Measurements from ENCODE around the gene KYNU. TPM values are rescaled to one million over a fixed set of nuclear protein-coding genes. Genes with fewer than 3 reads are reported as not detected.

Gene KYNU
- total RNA-seq, 1 experiment from 2014 or later: 0.37 TPM

- H2BK12ac ChIP-seq (ENCODE audit: insufficient read length, low read depth, low read length): no peak overlapping the region
- Mint-ChIP-seq H3K9me3 (no peaks in the 10 kb centered on the region; a peak in 1 of 5 replicates), H3K36me3 (ENCODE audit: insufficient read depth in 1 of 3, low read depth in 3 of 3) (peaks cover 0 to under 1% (median 0%) of the 10 kb centered on the region in 3 experiments; a peak in 2 of 7 replicates), H3K4me1 (peaks cover 6 to 8% of the 10 kb centered on the region in 2 experiments), H3K27me3 (ENCODE audit: low read depth) (no peaks in the 10 kb centered on the region), H3K27ac (no peak overlapping the region), H3K4me3 (no peak overlapping the region)
- no peak overlapping the region for H4K8ac ChIP-seq (replicated peaks; ENCODE audit: insufficient read length, low read depth, low read length)
- no peak overlapping the region for H2BK120ac ChIP-seq (ENCODE audit: low read depth, low read length, poor library complexity, severe bottlenecking)
- H4K5ac ChIP-seq (ENCODE audit: insufficient read length, low read depth, low read length): no peak overlapping the region
- no peaks in the 10 kb centered on the region for H3K23me2 ChIP-seq (ENCODE audit: insufficient read length, low read depth, low read length, poor library complexity, severe bottlenecking)
- no peak for DNase-seq
- H3K27ac ChIP-seq (ENCODE audit: insufficient read length, low read depth, low read length): no peak overlapping the region
- no CpG with 5 or more reads among the region's 3 CpGs for WGBS (ENCODE audit: extremely low coverage, insufficient read length, low lambda C conversion rate)
- no peak overlapping the region for H4K91ac ChIP-seq (ENCODE audit: insufficient read length, low read depth, low read length)
- H3K79me2 ChIP-seq (ENCODE audit: insufficient read depth, low read length): no peaks in the 10 kb centered on the region
- no peak overlapping the region for H2AFZ ChIP-seq (ENCODE audit: low read length)
- no peaks in the 10 kb centered on the region for H3K9me3 ChIP-seq (ENCODE audit: control insufficient read depth, low read depth, low read length)
- no peak overlapping the region for H3K18ac ChIP-seq (ENCODE audit: insufficient read length, low read depth, low read length)
- TF ChIP-seq CTCF (conservative IDR thresholded peaks at IDR 0.05): no peak
- H3T11ph ChIP-seq (ENCODE audit: low read length): no peak overlapping the region
- H3K4ac ChIP-seq (ENCODE audit: low read depth, low read length): no peak overlapping the region
- no peak overlapping the region for H2AK5ac ChIP-seq (ENCODE audit: insufficient read length, low read length)
- no peaks in the 10 kb centered on the region for H3K79me1 ChIP-seq (ENCODE audit: insufficient read depth, low read depth, low read length, poor library complexity, severe bottlenecking)
- no peaks in the 10 kb centered on the region for H3K4me1 ChIP-seq (ENCODE audit: insufficient read depth, low read length)
- no peak overlapping the region for H3K23ac ChIP-seq (ENCODE audit: insufficient read length, low read depth, low read length)
- no peak overlapping the region for H2BK20ac ChIP-seq (ENCODE audit: low read depth, low read length, poor library complexity, severe bottlenecking)
- no peak overlapping the region for H3K9ac ChIP-seq (ENCODE audit: extremely low read depth, insufficient read length, low read length)
- no peak overlapping the region for H2BK15ac ChIP-seq (ENCODE audit: low read depth, low read length)
- no peak overlapping the region for H3K4me2 ChIP-seq (ENCODE audit: insufficient read depth, insufficient read length, low read length)
- no peak overlapping the region for H3K14ac ChIP-seq (ENCODE audit: insufficient read depth, low read length)
- H3K27me3 ChIP-seq (ENCODE audit: insufficient read depth, low read length): no peaks in the 10 kb centered on the region
- no peak overlapping the region for H2BK5ac ChIP-seq (ENCODE audit: insufficient read length, low read length)
- H3K56ac ChIP-seq (ENCODE audit: insufficient read length, low read depth, low read length): no peak overlapping the region
- H4K20me1 ChIP-seq (ENCODE audit: control insufficient read depth, insufficient read depth, insufficient read length): no peaks in the 10 kb centered on the region
Measured at GRCh38 chr2:142981756-142982155, 104.3 kb downstream of the KYNU start.

Measured in H9 (cell line).